ENCODE results near the gene RER1.

RER1 gene

GRCh38 chr1:2408859-2409276 is 17.2 kb downstream of the RER1 start:
- no peak for DNase-seq

DNA sequence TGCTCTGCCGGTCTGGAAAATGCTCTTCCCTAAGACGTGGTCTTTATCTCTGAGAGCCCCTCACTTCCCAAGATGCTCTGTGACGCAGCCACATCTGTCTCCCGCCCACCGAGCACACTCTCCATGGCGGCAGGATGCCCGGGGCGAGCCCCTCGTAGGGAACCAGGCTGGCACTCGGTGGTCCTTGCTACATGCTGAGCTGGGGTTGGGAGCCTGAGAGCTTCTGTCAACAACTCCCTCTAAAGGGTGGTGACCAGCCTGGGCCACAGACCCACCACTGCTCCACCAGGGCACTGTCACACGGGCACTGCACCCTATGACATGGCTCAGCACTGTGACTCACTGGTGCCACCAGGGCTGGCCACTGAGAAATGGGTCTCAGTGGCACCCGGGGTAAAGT is 18.1 kb downstream of the RER1 start:
- DNase-seq: no peak

- DNase-seq: peak; percentile 39
These were observed 20.3 kb downstream of the RER1 start for GRCh38 chr1:2411801-2412394.

GRCh38 chr1:2412395-2412772 is 20.7 kb downstream of the RER1 start, which contains the start of gene PEX10:
PEX10 (minus strand) TSS chr1:2412564; CDS start chr1:2412502, 62 bp downstream.
- peak; percentile 96 for DNase-seq

DNA sequence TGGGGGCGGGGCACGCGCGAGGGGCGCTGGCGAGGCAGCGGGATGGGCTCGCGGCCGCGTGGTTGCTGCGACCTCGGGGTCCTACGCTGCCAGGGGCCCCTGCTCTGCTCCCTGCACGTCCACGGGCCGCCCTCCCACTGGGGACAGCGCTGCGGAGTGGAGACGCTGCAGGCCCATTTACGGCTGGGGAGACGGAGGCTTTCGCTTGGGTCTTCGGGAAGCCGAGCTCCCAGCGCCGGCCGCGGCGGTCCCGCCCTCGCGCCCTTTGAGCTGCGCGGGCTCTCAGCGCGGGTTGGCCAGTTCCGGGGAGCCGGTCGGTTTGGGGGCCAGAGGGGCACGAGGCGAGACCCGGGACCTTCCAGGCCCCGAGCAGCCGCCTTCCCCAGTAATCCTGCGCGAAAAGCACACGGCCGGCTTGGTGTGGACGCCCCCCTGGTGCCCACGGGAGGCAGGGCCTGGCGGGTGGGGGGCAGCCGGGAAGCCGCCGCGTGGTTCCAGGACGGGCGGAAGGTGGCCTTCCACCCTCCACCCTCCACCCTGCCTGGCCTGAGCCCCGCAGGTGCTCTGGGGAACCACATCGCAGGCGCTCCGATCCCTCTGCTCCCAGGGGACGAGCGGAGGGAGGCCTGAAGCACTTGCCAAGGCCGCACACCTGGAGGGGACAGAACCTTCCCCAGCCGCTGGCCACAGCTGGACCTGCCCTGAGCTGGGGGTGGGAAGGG is 21.3 kb downstream of the RER1 start:
- DNase-seq: no peak

- no peak for DNase-seq
These were observed 22.1 kb downstream of the RER1 start for GRCh38 chr1:2413495-2414296.

DNA sequence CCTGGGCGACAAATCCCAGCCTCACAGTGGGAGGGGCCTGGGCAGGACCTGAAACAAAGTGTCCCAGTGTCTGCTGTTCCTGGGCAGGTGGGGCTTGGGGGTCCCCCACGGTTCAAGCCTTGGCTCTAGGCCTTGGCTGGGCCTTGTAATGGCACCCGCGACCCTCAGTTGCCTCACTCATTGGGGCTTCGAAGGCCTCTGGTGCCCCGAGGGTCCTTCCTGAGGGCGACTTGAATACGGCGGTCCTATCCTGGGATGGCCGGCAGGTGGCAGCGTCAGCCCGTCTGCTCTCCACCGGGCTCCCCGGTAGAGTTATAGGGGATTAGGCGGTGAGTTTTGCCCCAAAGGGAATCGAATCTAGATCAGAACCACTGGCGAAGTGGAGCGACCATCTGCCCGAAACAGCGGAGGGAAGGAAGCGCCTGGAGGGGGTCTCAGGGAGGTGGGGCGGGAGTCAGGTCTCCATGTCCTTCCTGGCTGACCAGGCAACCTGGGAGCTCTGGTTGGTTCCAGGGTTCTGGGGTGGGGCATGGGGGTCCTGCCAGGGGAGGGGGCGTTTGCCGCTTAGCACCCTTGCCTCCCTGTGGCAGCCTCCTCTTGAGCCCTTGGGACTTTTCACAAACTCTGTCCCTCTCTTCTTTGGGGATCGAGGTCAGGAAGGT is 22.8 kb downstream of the RER1 start:
- peak; percentile 40 for DNase-seq

DNA sequence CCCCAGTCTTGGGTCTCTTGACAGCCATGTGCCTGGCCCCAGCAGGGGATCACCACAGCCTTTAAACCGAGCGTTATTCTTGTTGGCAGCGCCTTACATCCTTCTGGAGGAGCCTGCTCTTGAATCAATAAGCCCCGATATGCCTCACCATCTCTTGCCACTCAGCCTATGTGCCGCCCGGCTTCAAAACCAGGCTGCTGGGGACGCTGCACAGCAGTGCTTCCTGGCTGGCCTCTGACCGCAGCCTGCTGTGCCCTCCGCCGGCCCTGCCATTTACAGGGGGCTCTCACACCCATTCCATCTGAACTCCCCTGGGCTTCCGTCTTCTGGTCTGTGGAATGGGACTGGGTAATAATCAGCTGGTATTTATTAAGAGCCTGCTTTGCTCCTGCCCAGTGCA is 23.7 kb downstream of the RER1 start:
- no peak for DNase-seq

- DNase-seq: no peak
These were observed 24.2 kb downstream of the RER1 start for GRCh38 chr1:2415801-2416208.

DNA sequence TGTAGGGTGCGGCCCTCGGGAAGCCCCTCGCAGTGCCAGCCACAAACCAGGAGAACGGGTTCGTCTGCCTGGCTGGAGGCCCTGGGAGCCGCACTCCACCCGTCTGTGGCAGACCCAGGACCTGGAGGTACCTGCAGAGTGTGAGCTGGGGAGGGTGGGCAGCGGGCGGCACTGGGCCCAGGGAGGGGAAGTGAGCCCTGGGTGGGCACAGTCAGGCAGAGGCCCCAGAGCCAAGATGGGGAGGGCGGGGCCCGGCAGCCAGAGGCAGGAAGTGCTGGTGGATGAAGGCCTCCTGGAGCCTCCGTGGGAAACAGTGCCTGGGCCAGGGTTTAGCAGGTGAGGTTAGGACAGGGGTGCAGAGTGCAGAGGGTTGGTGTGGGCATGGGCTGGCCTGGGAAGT is 24.8 kb downstream of the RER1 start:
- DNase-seq: no peak

DNA sequence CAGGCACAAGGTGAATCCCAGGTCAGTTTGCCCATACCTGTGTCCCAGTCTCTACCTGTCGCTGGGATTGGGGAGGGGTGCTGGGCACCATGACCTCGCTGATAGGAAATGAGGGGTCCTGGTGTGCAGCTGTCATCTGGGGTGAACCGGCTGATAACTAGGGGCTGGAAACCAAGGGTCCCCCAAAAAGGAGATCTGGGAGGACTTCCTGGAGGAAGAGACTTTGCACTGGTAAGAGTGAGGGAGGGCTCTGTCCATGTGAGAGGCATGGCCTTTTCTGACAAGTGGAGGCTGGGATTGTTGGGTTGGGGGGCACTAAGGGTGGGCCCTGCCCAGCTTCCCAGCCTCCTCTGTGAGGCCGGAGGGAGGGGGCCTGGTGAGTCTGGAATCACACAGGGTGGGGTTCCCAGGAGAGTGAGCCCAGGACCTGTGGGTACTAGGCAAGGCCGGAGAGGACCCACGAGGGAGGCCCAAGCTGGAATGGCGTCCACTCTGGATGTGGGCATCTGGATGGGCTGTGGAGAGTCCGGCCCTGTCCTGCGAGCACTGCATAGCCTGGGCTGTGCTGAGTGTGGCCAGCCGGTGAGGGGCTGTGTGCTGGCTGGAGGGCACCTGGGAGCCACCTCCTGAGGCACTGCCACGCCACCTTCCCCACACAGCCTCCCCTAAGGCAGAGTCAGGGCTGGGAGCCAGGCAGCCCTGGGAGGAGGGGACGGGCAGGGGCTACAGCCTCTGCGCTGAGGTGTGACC is 25.6 kb downstream of the RER1 start:
- no peak for DNase-seq

DNA sequence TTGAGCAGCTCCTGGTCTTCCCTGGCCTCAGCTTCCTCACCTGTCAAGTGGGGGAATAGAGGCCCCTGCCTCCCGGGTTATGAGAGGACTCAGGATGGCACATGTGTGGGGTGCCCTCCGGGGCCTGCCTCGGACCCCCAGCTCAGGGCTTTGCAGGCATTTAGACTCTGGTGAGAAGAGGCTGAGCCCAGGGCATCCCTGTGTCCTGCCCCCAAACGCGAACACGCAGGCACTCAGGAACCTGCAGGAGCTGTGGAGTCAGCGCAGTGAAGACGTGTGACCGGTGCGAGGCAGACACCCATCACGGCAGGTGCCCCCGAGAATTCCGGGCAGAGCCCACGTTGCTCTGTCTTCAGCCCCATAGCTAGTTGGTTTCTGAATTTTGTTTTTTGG is 26.2 kb downstream of the RER1 start:
- DNase-seq: no peak

DNA sequence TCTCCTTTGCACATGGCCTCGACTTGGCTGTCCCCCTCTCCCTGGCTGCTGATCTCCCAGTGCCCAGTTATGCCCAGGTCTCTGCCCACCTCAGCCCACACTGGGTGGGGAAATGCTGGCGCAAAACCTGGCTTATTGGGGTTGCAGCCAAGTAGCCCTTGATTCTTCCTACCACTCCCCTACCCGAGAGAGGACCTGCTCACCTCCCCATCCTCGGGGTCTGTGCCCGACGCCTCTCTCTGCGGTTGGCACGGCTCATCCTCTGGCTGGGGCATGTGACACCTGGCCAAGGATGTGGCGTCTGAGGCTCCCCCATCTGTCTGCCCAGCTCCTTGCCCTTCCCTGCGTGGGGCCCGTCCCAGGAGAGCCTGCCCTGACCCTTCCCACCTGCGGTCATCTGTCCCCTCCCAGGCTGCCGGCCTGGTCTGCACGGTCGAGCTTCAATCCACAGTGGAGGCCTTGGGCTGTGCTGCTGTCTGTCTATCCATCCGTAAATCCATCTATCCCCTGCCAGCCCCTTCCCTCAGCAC is 27.2 kb downstream of the RER1 start:
- no peak for DNase-seq

- DNase-seq: no peak
These were observed 27.8 kb downstream of the RER1 start for GRCh38 chr1:2419416-2419815.

GRCh38 chr1:2422523-2422922 is 30.9 kb downstream of the RER1 start:
- DNase-seq: no peak

GRCh38 chr1:2425892-2426291 is 34.3 kb downstream of the RER1 start:
- DNase-seq: no peak

DNA sequence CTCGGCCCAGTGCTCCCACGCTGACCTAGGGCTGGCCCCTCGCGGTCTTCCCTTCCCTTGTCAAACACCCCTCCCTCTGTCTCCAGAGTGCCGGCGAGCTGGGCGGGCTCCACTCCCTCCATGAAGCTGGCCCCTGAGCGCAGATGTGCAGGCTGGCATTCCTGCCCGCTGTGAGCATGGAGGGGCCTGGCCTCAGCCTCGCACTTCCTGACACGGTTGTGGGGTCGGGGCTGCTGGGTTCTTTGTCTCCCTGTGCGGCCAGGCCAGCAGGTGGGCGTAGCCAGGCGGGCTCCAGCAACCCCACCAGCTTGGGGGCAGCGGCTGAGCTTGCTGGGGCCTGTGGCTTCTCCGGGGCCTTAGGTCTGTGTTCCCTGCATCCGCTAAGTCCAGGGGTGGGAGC is 34.9 kb downstream of the RER1 start:
- no peak for DNase-seq

DNA sequence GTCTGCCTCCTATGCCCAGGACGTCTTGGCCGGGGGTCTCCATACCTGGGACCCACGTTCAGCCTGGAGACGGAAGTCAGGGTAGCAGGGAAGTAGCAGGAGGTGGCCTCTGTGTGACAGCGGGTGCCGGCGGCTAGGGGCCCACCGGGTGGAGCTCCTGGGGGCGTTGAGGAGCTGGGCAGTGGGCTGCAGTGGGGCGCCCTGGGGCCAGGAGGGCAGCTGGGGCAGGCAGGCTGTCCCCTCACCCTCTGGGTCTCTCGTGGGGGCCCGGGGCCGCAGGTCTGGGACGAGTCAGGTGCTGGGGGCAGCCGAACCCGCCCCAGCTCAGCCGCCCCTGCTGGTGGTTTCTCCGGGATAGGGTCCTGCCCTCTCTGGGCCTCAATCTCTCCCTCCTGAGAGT is 35.4 kb downstream of the RER1 start:
- no peak for DNase-seq

DNA sequence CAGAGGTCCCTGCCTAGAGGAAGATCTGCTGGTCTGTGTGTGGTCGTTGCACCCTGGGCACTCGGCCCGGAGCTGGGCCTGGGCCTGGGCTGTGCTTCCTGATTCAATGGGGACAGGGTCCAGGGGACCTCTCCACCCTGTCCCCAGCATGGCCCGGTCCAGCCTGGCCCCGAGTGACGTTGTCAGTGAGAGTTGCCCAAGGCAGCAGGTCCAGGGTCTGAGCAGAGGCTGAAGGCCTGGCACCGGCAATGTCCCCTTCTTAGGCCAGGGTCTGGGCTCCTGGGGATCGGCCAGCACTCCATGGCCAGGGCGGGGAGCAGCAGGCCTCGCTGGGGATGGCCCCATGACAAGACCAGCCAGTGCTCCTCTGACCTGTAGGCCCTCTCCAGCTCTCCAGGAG is 36.3 kb downstream of the RER1 start:
- no peak for DNase-seq

GRCh38 chr1:2428490-2428889 is 36.8 kb downstream of the RER1 start:
- DNase-seq: no peak

DNA sequence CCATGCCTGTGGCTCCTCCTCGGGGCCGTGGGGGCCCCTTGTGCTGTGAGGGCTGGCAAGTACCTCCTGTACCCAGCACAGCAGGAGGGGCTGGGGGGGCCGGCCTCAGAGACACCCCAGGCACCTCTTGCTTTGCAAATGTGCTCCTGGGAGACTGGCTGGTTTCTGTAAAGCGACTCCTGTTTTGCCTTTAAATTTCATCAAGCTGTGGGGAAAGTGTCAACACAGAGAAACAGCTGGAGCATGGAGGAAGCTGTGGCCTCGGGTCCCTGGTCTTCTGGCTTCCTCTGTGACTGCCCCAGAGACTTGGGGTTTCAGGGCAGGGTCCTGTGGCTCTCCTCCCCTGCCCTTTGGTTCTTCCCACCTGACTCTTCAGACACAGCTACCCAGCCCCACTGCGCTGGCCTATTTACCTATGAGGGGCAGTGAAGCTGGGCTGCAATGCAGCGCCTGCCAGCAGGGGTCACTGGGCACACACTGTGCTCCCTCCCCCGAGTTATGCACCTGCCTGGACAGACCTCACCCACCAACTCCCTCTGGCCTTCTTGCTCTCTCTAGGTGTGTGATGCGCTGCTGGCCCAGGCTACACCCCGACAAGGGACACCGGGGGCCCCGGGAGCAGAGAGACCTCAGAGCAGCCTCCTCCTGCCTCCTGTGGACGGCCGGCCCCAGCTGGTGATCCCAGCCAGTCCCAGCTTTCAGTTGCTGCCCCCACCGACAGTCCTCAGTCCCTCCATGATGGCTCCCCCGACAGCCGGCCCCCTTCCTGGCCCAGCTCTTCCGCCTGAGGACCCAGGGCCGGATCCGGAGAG is 38.3 kb downstream of the RER1 start:
- no peak for DNase-seq

GRCh38 chr1:2430592-2430973 is 38.9 kb downstream of the RER1 start:
- DNase-seq: no peak

Data from GDM1 (cell line).